Brain microvascular endothelial cell (primary cell): Measurements from ENCODE around the gene SEPTIN7.

Source experiments
- DNase-seq: peaks from one replicate; pipeline ENCODE4 v3.0.0-alpha.2; 2020
- H3K27ac ChIP-seq: fragments of 250-450 bp; sonication (Bioruptor Pico); 2 replicates; pipeline ENCODE4 v1.5.1; 2020; ENCODE audit warnings: mild to moderate bottlenecking, moderate library complexity
- H3K27me3 ChIP-seq: fragments of 250-450 bp; sonication (Bioruptor Pico); replicated peaks from 2 replicates; pipeline ENCODE4 v1.5.1; 2020; ENCODE audit warnings: mild to moderate bottlenecking
- H3K36me3 ChIP-seq: fragments of 250-450 bp; sonication (Bioruptor Pico); replicated peaks from 2 replicates; pipeline ENCODE4 v1.5.1; 2020; ENCODE audit warnings: mild to moderate bottlenecking
- H3K4me3 ChIP-seq: 2 replicates; pipeline ENCODE4 v1.5.1; 2011; ENCODE audit warnings: low read depth, mild to moderate bottlenecking, control low read depth, low read length, moderate library complexity
- CTCF ChIP-seq: IDR thresholded peaks from 2 replicates; pipeline ENCODE4 v1.5.1; 2011; ENCODE audit warnings: low read depth, mild to moderate bottlenecking, moderate library complexity, low read length, control low read depth, inconsistent platforms; ENCODE audit errors: missing control alignments
- in situ Hi-C: cut with HindIII; loops from 2 replicates; pipeline ENCODE4 v1.10.0; 2017; ENCODE audit warnings: low sequenced_read_pairs, low pct_ligation_motif_present

The SEPTIN7 gene

GRCh38 chr7:35768346-35768745, 32.5 kb upstream of the SEPTIN7 start:
- in situ Hi-C loops: no loop called here
- Histone ChIP-seq H3K4me3 (no peak overlapping the region), H3K36me3 (no peaks in the 10 kb centered on the region), H3K27ac (no peak overlapping the region), H3K27me3 (no peaks in the 10 kb centered on the region)
- DNase-seq: no peak
- no peak for TF ChIP-seq CTCF

GRCh38 chr7:35771776-35772175, 29.1 kb upstream of the SEPTIN7 start:
- Histone ChIP-seq H3K4me3 (no peak overlapping the region), H3K27me3 (no peaks in the 10 kb centered on the region), H3K27ac (no peak overlapping the region), H3K36me3 (no peaks in the 10 kb centered on the region)
- TF ChIP-seq CTCF: no peak
- in situ Hi-C loops: no loop called here
- no peak for DNase-seq

- no peak for TF ChIP-seq CTCF
- Histone ChIP-seq H3K27ac (no peak overlapping the region), H3K4me3 (no peak overlapping the region), H3K27me3 (no peaks in the 10 kb centered on the region), H3K36me3 (no peaks in the 10 kb centered on the region)
- in situ Hi-C loops: no loop called here
- no peak for DNase-seq
Measured at GRCh38 chr7:35773994-35774393, 26.9 kb upstream of the SEPTIN7 start.

- H3K4me3 ChIP-seq: no peak overlapping the region
- no peak overlapping the region for H3K27ac ChIP-seq
- no peaks in the 10 kb centered on the region for H3K27me3 ChIP-seq
- in situ Hi-C loops: no loop called here
- TF ChIP-seq CTCF: no peak
- H3K36me3 ChIP-seq: no peaks in the 10 kb centered on the region
- no peak for DNase-seq
Measured at GRCh38 chr7:35776686-35777085, 24.2 kb upstream of the SEPTIN7 start.

- Histone ChIP-seq H3K4me3 (no peak overlapping the region), H3K27ac (no peak overlapping the region), H3K27me3 (no peaks in the 10 kb centered on the region), H3K36me3 (no peaks in the 10 kb centered on the region)
- TF ChIP-seq CTCF: no peak
- no peak for DNase-seq
- in situ Hi-C loops: no loop called here
Measured at GRCh38 chr7:35777121-35777520, 23.7 kb upstream of the SEPTIN7 start.

GRCh38 chr7:35780070-35780469, 20.8 kb upstream of the SEPTIN7 start:
- H3K36me3 ChIP-seq: no peaks in the 10 kb centered on the region
- in situ Hi-C loops: no loop called here
- no peak for DNase-seq
- H3K4me3 ChIP-seq: no peak overlapping the region
- H3K27ac ChIP-seq: no peak overlapping the region
- no peaks in the 10 kb centered on the region for H3K27me3 ChIP-seq
- no peak for TF ChIP-seq CTCF
